GM21367 (cell line): Measurements from ENCODE around the gene SMIM31.
A peak's percentile ranks its signal among the peaks of the same experiment; 100 is the strongest.

Experiments
- ATAC-seq: cut with Tn5 transposase; IDR thresholded peaks from one replicate; pipeline ENCODE4 v1.9.1; 2021; ENCODE audit not compliant: unreplicated experiment

Gene SMIM31

GRCh38 chr4:164753873-164754488 is at the start of gene SMIM31:
TSS of gene SMIM31 (plus strand) at chr4:164754131. CDS start at chr4:164770444, 16,313 bp downstream.
- no peak for ATAC-seq

GRCh38 chr4:164706675-164707074 is 47.3 kb upstream of the SMIM31 start:
- no peak for ATAC-seq

GRCh38 chr4:164716901-164717300 is 37.0 kb upstream of the SMIM31 start:
- peak; percentile 58 for ATAC-seq

GRCh38 chr4:164718827-164719226 is 35.1 kb upstream of the SMIM31 start:
- ATAC-seq, result no peak

GRCh38 chr4:164725066-164725465 is 28.9 kb upstream of the SMIM31 start:
- ATAC-seq, result no peak

- ATAC-seq, result no peak
Measured at GRCh38 chr4:164730705-164731393, 23.1 kb upstream of the SMIM31 start.

- ATAC-seq, result peak; percentile 79
Measured at GRCh38 chr4:164731827-164732474, 22.0 kb upstream of the SMIM31 start.

GRCh38 chr4:164734484-164734883 is 19.4 kb upstream of the SMIM31 start:
- peak; percentile 58 for ATAC-seq

- ATAC-seq, result no peak
Measured at GRCh38 chr4:164748375-164748774, 5.6 kb upstream of the SMIM31 start.

- ATAC-seq, result no peak
Measured at GRCh38 chr4:164755432-164755831, 1.5 kb downstream of the SMIM31 start.

- no peak for ATAC-seq
Measured at GRCh38 chr4:164756686-164757085, 2.8 kb downstream of the SMIM31 start.

GRCh38 chr4:164761241-164761640 is 7.3 kb downstream of the SMIM31 start:
- no peak for ATAC-seq

GRCh38 chr4:164761746-164762275 is 7.9 kb downstream of the SMIM31 start:
- no peak for ATAC-seq

- ATAC-seq, result no peak
Measured at GRCh38 chr4:164765096-164765495, 11.2 kb downstream of the SMIM31 start.

- ATAC-seq, result no peak
Measured at GRCh38 chr4:164765833-164766232, 11.9 kb downstream of the SMIM31 start.

GRCh38 chr4:164768516-164768915 is 14.6 kb downstream of the SMIM31 start:
- ATAC-seq, result no peak

- ATAC-seq, result no peak
Measured at GRCh38 chr4:164770010-164770724, 16.2 kb downstream of the SMIM31 start.

GRCh38 chr4:164771088-164771487 is 17.2 kb downstream of the SMIM31 start:
- no peak for ATAC-seq

GRCh38 chr4:164772076-164772475 is 18.1 kb downstream of the SMIM31 start:
- ATAC-seq, result no peak

GRCh38 chr4:164779080-164779479 is 25.1 kb downstream of the SMIM31 start:
- no peak for ATAC-seq

GRCh38 chr4:164779811-164780216 is 25.9 kb downstream of the SMIM31 start:
- ATAC-seq, result no peak
